GM19397 (cell line): ENCODE measurements around the gene TP73.

ENCODE experiments used
- ATAC-seq: cut with Tn5 transposase; IDR thresholded peaks from one replicate; pipeline ENCODE4 v1.9.1; 2021; ENCODE audit warnings: mild to moderate bottlenecking, moderate library complexity; ENCODE audit not compliant: unreplicated experiment

Gene TP73

DNA sequence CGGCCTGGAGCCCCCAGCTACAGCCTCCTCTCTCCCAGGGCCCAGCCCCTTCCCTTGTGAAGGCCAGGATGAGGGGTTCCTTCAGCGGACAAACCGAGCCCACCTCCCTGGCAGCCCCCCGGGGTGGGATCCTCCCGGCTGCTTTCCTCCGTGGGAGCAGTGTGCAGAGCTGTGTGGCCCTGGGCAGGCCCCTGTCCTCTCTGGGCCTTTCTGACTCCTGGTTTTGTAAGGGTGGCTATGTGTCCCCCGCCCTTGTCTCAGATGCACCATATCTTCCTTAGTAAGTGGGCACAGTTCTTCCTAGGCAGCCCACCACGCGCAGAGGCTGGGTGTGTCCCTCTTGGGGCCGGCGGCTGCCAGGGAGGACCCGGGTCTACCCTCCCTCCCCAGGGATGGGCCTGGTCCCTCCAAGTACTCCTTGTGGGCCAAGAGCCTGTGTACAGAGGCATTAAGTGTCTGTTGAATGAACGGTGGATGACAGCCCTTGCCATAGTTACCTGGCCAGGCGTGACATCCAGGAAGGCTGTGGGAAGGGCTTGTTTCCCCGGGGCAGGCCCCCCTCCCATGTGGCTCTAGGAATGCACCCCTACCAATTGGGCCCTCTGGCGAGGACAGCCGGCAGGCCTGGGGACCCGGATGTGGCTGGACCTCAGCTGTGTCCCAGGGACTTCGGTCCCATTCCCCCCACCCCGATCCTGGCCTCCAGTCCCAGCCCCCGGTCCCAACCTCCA lies 124.1 kb downstream of the TP73 start:
- no peak for ATAC-seq

DNA sequence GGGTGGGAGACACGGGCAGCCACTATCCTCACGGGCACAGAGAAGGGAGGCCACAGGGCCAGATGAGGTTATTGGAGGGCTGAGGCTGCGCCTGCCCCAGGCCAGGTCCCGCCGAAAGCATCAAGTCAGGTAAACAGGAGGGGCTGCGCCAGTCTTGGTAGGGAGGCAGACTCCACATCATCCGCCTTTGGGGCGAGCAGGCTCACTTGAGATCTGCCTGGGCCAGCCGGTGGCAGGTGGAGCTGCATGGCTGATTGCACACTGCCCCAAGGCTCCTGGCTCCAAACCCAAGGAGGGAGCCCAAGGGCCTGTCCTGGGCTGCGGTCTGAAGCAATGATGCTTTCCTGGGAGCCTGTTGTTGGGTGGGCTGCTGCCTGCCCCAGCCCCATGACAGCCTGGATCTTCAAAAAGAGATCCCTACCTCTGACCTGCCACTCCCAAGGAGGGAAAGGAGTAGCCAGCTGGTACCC lies 124.8 kb downstream of the TP73 start:
- no peak for ATAC-seq

DNA sequence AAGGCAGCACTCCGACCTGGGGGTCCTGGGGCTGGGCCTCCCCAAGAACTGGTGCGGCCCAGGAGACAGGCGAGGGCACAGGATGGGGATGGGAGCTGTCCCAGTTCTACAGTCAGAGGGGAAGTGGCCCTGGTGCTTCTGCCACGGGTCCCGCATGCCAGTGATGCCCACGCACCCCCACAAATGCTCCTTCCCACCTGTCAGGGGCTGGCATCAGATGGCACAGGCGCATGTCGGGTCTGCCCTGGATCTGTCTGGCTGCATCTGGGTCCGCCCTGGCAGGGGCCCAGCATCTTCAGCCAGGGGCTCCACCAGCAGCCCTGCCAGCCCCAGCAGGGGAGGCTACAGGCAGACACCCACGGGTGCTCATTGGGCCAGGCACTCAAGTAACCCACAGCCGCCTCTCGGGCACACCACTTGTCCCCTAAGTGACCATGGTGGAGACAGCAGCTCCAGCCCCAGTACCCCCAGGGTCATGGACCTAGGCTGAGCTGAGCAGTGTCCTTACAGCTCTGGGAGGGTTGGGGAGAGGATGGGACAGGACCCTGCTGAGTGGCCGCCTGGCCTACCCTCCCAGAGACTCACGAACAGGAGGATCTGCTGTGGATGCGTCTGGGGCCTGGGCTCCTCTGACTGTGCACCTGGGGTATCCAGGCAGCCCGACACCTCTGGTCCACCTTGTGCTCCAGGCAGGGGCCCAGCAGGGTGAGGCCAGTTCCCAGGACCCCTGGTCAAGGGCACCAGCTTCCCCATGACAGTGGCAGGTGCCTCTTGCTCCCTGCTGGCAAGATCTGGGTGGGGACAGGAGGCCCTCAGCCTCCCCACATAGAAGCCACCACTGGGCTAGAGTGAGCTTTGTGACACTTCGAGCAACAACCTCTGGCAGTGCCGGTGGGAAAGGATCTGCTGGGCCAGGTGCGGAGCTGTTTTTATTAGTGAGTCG lies 125.6 kb downstream of the TP73 start:
- ATAC-seq: no peak

DNA sequence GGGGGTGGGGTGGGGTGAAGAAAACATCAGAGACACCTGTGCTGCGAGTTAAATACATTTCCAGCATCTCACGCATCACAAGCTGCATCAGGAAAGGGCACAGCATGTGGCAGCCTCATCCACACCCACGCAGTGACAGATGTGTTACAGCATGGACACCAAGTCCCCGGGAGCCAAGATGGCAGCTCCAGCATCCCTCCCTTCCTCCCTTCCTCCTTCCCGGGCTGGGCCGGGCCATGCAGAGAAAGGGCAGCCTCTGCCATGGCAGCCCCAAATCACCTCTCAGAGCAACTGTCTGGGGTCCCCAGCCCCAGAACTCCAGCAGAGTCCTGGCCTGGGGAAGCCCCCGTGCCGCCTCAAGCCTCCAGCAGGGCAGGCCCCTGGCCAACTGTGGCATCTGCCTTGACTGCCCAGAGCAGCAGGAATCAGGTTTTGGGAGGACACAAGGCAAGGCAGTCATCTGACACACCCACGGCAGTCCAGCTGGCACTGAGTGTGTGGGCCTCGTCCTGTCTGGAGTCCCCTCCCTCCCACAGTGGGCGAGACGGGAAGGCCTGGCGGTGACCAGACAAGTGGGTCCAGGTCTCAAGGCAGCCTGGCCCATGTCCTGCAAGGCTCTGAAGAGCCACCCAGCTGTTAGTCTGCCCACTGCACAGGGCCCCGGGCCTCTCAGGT lies 126.4 kb downstream of the TP73 start:
- ATAC-seq: no peak

DNA sequence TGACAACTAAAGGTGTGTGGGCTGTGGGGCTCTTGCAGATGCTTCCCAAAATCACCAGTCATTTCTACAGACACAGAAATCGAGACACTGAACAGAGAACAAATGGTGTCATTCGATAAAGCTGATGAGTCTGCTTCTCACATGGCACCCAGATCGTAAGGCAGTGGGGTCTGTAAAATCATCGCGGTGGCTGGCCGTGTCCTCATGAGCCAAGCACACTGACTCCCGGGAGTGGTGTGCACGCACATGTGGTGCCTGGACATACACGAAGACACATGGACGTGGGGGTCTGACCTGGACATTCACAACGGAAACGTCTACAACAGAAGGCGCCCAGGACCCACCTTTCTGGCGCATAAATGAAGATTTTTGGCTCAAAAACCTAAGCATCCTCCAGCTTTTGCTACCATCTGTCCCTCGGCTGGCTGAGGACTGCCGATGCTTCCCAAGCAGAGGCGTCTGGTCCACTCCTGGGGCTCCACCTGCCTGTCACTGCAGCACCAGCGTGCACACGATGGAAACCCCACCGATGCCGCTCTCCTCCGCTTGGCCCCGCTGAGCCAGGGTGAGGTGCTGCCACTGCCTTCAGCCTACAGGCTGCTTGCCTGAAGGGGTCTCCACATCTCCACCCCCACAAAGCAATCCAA lies 127.1 kb downstream of the TP73 start:
- no peak for ATAC-seq

DNA sequence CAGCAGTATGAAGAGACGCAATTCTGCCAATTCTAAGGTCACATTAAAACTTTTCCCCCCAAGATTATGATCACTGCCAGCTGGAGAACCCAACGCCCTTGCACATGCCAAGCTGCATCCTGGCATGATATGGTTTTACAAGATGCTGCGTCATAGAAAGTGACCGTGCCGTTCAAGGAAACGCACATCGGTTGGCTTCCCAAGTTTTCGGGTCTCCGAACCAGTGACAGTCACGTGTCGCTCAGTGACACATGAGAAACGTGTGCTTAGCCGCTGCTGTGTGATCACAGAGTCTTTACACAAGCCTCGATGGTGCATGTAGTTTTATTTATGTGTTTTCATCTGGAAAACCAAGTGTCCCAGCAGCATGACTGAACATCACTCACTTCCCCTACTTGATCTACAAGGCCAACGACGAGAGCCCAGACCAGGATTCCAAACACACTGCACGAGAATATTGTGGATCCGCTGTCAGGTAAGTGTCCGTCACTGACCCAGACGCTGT lies 127.6 kb downstream of the TP73 start:
- no peak for ATAC-seq

DNA sequence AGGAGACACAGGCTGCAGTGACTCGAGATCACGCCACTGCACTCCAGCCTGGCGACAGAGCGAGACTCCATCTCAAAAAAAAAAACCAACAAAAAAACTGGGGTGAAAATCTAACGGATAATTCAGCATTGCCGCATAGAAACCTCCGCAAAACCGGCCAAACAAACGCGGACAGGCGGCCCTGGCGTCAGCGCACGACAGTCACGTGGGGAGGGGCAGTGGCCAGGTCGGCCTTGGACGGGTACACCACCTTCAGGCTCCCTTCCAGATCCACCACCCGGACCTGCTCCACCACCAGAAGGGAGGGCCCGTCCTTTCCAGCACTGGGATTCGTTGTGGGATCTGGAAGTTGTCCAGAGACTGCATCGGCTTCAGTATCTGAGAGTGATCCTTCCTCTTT lies 128.6 kb downstream of the TP73 start:
- ATAC-seq: no peak

DNA sequence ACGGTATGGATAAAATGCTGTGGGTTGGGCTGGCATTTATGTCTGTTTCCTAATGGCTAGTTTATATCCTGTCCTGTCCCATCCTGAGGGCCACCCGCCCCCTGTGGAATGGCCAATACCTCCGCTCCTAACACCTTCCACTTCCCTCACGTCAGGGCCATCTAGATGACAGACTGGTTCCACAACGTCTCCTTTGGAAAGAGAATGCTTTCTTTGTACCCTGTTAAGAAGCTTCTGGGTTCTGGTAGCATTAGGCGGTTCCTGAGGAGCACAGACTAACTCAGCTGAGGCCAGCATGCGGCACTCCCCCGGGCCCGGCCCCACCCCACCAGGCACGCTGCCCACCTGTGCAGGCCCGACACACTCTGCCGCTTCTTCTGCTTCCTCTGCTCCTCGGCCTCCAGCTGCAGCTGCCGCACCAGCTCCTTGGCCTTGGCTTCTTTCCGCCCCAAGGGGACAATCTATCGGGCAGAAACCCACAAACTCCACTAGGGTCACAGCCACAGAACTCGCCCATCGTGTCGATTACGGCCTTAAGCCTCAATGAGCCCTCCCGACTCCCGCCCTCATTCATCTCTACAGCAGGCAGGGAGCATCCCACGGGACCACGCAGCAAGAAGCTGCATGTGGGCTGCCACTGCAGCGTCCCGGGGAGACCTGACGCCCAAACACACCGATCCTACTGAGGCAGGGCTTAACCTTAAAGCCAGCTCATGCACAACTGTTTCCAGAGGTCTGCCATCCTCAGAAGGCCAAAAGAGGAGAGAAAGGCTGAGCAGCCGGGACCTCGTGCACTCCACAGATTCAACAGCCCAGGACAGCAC lies 131.5 kb downstream of the TP73 start:
- ATAC-seq: no peak

DNA sequence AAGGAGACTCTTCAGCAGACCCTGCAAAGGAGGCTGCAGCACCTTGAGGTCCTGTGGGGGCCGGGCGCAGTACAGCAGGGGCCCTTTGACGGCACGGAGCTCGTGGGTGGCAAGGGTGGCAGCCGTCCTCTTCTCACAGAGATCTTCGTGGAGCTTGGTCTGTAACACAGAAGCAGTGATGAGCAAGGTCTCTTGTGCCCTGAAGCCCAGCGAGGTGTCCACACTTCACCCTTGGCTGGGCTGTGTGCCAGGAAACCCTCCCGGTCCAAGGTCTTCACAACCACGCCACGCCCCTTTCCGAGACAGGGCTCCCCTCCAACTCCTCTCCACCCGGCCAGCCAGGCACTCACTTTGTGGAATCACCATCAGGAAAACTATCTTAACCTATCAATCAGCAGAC lies 132.7 kb downstream of the TP73 start:
- no peak for ATAC-seq

DNA sequence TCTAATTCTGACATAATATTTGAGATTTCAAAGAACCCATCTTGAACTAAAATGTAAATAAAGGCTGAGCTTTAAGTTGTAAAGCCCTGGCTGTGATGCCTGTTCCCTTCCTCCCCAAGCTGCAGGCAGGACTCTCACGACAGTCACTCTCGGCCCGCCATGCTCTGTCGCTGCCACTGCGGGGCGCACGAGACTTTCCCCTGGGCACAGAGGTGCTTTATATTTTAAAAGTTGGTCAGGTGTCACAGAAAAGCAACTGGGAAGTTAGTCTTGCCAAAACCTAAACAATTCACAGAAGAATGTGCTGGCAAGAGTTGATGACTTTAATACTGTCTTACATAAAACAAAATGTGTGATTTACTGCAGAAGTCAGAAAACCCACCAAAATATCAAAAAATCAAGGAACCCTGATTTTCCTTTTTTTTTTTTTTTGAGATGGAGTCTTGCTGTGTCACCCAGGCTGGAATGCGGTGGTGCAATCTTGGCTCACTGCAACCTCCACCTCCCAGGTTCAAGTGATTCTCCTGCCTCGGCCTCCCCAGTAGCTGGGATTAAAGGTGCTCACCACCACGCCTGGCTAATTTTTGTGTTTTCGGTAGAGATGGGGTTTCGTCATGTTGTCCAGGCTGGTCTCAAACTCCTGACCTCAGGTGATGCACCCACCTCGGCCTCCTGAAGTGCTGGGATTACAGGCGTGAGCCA lies 133.3 kb downstream of the TP73 start:
- no peak for ATAC-seq
